NCI-H460 (cell line): ENCODE results near the gene CPNE4. TPM values are rescaled to one million over a fixed set of nuclear protein-coding genes. Genes with fewer than 3 reads are reported as not detected.
A peak's percentile ranks its signal among the peaks of the same experiment; 100 is the strongest.
"Not testable (repeated sequence)": the region's sequence is repeated elsewhere in the genome, so short reads cannot be mapped to it uniquely, and the experiment has no call there.

Experiments used
- DNase-seq: peaks from one replicate; pipeline ENCODE4 v3.0.0-alpha.2; 2016; ENCODE audit warnings: low read depth; ENCODE audit errors: extremely low read depth
- polyA plus RNA-seq: library from polyadenylated mRNA; depleted of rRNA; stranded (reverse); fragments of >200 nt; gene quantifications from 2 replicates; pipeline ENCODE4 v1.2.3, GENCODE V29; 2014; cell fraction: nucleus; rRNA removed
- total RNA-seq: library from RNA; depleted of rRNA; stranded (reverse); fragments of >200 nt; shearing (Covaris generic); gene quantifications from 2 replicates; pipeline ENCODE4 v1.2.3, GENCODE V29; 2014; rRNA removed

Gene CPNE4
- total RNA-seq = 0.54 and 0.55 TPM in 2 replicates
- polyA plus RNA-seq = 0.10 and 0.11 TPM in 2 replicates

DNA sequence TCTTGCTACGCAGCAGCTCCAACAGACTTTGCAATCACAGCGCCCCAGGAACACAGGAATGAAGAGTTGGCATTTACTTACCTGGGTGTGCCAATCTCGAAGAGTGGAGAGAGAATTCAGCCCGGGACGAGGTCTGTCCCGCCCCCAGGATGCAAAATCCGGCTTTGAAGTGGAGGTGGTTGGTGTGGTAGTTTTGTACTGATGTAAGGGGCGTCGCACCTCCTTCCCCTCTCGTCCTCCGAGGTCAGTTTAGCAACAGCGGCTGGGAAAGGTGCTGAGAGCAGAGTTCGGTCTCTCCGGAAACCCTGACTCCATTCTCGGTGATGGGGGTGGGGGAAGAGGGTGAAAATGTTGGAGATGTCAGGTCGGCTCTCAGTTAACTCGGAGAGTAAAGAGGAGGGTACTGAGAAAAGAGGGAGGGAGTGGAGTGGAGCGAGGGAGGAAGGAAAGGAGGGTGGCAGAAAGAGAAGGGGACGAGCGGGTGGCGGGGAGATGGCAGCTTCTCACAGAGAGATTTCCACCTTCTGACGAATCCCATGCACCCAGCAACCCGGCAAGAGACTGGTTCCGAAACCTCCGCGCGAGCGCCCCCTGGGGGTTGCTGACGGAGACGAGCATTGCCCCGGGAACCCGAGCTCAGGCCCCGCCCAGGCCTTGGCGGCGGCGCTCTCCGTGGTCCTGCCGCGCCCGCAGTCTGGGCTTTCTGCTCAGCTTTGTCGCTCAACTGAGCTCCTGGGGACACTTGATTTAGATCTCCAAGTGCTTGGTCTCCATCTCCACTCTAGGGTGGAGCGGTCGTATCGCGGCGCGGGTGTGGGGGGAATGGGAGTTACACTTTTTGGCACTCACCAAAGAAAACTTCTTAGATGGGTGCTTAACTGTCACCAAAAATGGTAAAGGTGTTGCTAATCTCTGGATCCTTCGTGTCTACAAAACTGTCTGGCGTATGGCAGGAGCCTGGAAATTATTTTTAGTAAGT is at the start of gene CPNE4:
TSS of gene CPNE4 (minus strand) at position 529 of the 979 bp plus-strand sequence.
- peak; percentile 78 for DNase-seq

GRCh38 chr3:132083583-132084279 is 48.9 kb upstream of the CPNE4 start:
- DNase-seq = peak; percentile 59

GRCh38 chr3:132083159-132083558 is 48.3 kb upstream of the CPNE4 start:
- no peak for DNase-seq

- DNase-seq = no peak
Observed at GRCh38 chr3:132079147-132079546, 44.3 kb upstream of the CPNE4 start.

- DNase-seq = no peak
Observed at GRCh38 chr3:132073771-132074170, 39.0 kb upstream of the CPNE4 start.

GRCh38 chr3:132071043-132071442 is 36.2 kb upstream of the CPNE4 start:
- DNase-seq = no peak

GRCh38 chr3:132064114-132064513 is 29.3 kb upstream of the CPNE4 start:
- no peak for DNase-seq

GRCh38 chr3:132062535-132062934 is 27.7 kb upstream of the CPNE4 start:
- DNase-seq = no peak

DNA sequence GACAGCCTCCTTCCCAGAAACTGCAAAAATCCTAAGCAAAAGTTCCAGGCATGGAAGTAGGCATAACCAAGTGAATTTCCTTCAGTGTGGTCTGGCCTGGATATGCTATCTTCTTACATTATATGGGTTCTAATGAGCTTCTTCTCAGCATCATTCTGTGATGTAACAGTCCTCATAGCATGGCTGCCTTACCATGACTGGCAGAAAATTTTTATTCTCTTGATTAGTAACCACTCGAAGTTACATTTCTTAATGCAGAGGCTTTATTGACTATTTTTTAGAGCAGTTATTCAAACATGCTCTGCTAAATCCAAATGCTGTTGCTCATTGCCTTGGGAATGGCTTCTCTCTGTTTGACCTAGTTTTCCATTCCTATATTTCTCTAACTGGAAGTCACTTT is 21.1 kb upstream of the CPNE4 start:
- no peak for DNase-seq

GRCh38 chr3:132047209-132047608 is 12.4 kb upstream of the CPNE4 start:
- DNase-seq = no peak

GRCh38 chr3:132044874-132045273 is 10.1 kb upstream of the CPNE4 start:
- not testable (repeated sequence) for DNase-seq

GRCh38 chr3:132042681-132043080 is 7.9 kb upstream of the CPNE4 start:
- no peak for DNase-seq

- DNase-seq = peak; percentile 36
Observed at GRCh38 chr3:132038198-132038825, 3.5 kb upstream of the CPNE4 start.

- DNase-seq = no peak
Observed at GRCh38 chr3:132037581-132037980, 2.8 kb upstream of the CPNE4 start.

GRCh38 chr3:132037056-132037455 is 2.2 kb upstream of the CPNE4 start:
- no peak for DNase-seq

GRCh38 chr3:132034097-132034485 is 723 bp downstream of the CPNE4 start:
- DNase-seq = no peak

DNA sequence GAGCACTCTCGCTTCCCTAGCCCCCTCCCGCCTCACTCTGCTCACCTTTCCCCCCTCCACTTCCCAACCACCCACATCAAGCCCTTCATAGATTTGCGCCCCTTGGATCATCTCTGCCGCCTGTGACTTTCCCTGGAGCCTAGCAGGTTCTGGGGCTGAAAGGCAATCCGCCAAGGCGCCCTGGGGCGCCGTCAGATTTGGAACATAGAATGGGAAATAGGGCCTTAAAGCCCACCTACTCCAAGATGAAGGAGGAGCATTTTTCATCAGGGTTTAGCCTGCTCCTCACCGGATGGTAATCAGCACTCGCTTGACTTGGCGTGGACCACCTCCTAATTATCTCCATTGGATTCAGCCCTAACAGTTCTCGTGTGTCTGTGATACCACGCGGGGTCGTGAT is 1.3 kb downstream of the CPNE4 start:
- no peak for DNase-seq

GRCh38 chr3:132032959-132033358 is 1.9 kb downstream of the CPNE4 start:
- DNase-seq = no peak

DNA sequence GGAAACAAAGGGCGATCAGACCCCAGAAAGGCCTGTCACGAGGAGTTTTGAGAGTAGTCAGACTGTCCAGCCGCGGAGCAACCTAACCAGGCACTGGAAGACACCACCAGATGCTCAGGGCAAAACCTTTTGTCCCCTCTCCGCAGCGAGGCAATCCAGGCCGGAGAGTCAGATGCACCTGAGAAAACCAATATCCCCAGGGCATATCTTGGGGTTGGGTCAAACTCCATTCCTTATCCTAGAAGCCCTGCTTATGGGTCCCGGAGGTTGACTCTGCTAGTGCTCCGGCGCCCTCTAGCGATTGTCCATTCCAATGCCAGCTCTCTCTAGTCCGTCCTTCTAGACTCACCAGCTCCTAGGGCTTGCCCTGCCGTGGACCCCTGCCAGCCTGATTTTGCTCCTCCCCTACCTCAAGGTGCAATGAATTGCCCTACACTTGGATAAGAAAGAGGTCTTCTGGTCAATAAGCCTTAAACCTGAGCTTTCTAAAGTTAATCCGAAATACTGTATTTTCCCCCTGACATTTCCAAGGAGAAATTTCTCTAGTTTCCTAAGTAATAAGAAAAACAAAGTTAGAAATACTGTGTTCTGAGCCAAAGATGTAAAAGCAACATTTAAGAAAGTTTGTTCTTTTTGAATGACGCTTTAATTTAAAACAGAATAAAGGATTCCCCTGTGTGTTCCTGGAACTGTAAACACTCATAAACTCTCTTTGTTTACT is 5.5 kb downstream of the CPNE4 start:
- peak; percentile 82 for DNase-seq

DNA sequence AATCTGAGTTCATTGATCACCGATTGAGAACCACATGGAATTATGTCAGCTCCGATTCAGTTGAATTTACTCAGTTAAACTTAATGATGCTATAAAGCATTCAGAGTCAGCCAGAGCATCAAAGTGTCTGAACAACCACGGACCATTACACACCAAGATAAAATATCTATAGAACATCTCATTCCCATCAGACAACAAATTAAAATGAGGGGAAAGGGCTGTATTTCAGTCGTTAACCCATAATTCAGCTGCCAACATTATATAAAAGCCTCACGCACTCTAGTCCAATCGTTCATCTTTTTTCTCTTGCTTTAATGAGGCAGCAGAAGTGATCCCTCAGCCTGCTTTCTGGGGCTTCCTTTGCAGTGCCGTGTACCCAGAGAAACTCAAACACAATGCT is 11.9 kb downstream of the CPNE4 start:
- DNase-seq = no peak
